ENCODE data around the gene XPO4.
"Not testable (repeated sequence)": the region's sequence is repeated elsewhere in the genome, so short reads cannot be mapped to it uniquely, and the experiment has no call there.

Gene XPO4

DNA sequence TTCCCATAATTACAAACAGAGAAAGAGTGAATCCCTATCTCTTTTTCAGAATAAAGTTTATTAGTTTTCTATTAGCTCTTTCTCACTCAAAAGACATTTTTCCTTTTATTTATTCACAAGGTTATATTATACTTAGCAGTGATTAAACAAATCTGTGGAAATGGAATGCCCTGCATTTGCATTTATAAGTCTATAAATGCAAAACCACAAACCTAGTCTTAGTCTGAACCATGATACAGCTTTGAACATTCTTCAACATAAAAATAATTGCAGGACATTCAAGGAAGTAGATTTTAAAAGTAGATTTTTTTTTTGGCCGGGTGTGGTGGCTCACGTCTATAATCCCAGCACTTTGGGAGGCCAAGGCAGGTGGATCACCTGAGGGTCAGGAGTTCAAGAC, 8.3 kb downstream of the XPO4 start:
- in situ Hi-C loops (cut with MboI; ENCODE audit: low sequenced_read_pairs): no loop called here

DNA sequence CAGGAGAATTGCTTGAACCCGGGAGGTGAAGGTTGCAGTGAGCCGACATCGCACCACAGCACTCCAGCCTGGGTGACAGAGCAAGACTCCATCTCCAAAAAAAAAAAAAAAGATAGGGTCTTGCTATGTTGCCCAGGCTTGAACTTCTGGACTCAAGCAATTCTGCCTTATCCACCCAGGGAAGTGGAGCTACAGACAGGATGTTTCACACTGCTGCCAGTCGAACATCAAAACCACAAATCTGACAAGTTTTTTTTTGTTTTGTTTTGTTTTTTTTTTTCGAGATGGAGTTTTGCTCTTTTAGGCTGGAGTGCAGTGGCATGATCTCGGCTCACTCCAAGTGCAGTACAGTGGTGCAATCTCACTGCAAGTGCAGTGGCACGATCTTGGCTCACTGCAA, 10.8 kb downstream of the XPO4 start:
- in situ Hi-C loops (cut with MboI; ENCODE audit: low sequenced_read_pairs): no loop called here

DNA sequence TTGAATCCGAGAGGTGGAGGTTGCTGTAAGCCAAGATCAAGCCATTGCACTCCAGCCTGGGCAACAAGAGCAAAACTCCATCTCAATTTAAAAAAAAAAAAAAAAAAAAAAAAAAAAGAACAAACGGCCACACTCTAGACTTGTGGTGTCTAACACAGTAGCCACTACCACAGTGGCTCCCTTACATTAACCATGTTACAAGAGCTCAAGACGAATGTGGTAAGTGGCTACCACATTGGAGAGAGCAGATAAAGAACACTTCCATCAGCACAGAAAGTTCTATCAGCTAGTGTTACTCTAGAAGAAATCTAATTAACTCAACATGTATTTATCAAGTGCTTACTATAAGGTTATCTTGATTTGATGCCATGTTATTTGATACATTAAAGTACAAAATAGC, 11.5 kb downstream of the XPO4 start:
- in situ Hi-C loops (cut with MboI; ENCODE audit: low sequenced_read_pairs): no loop called here

DNA sequence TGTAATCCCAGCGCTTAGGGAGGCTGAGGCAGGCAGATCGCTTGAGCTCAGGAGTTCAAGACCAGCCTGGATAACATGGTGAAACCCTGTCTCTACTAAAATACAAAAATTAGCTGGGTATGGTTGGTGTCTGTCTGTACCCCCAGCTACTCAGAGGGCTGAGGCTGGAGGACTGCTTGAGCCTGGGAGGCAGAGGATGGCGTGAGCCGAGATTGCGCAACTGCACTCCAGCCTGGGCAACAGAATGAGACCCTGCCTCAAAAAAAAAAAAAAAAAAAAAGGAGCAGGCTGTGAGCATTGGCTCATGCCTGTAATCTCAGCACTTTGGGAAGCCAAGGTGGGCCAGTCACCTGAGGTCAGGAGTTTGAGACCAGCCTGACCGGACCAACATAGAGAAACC, 12.0 kb downstream of the XPO4 start:
- in situ Hi-C loops (cut with MboI; ENCODE audit: low sequenced_read_pairs): not testable (repeated sequence)

DNA sequence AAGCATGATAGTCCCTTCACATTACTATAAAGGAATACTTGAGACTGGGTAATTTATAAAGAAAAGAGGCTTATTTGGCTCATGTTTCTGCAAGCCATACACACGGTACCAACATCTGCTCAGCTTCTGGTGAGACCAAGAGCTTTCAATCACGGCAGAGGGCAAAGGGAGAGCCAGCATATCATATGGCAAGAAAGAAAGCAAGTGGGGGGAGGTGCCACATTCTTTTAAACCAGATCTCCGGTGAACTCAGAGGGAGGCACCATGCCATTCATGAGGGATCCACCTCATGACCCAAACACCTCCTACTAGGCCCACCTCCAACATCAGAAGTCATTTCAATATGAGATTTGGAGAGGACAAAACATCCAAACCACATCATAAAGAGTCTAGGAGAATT, 20.3 kb downstream of the XPO4 start:
- in situ Hi-C loops (cut with MboI; ENCODE audit: low sequenced_read_pairs): no loop called here

DNA sequence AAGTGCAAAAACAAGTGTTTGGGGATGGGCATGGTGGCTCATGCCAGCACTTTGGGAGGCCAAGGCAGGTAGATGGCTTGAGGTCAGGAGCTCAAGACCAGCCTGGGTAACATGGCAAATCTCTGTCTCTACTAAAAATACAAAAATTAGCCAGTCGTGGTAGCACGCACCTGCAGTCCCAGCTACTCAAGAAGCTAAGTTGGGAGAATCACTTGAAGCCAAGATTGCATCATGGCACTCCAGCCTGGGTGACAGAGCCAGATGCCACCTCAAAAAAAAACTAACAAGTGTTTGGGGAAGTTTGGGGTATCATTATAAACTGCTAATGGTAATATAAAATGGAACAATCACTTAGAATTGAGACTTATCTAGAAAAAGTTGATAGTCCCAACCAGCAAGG, 24.6 kb downstream of the XPO4 start:
- in situ Hi-C loops (cut with MboI; ENCODE audit: low sequenced_read_pairs): no loop called here

DNA sequence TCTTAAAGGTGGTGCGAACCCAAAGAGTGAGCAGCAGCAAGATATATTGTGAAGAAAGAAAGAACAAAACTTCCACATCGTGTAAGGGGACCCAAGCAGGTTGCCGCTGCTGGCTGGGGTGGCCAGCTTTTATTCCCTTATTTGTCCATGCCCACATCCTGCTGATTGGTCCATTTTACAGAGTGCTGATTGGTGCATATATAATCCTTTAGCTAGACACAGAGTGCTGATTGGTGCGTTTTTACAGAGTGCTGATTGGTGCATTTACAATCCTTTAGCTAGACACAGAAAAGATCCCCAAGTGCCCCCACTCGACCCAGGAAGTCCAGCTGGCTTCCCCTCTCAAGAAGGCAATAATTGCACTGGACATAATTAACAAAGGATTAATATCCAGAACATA, 25.7 kb downstream of the XPO4 start:
- in situ Hi-C loops (cut with MboI; ENCODE audit: low sequenced_read_pairs): not testable (repeated sequence)

DNA sequence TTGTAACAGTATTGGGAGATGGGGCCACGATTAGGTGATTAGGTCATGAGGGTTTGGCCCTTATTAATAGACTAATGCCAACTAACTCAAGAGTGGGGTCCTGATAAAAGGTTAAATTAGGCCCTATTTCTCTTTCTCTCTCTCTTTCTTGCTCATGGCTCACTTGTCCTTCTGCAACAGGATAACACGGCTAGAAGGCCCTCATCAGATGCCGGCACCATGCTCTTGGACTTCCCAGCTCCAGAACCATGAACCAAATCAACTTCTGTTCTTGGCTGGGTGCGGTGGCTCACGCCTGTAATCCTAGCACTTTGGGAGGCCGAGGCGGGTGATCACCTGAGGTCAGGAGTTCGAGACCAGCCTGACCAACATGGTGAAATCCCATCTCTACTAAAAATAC, 28.1 kb downstream of the XPO4 start:
- in situ Hi-C loops (cut with MboI; ENCODE audit: low sequenced_read_pairs): not testable (repeated sequence)

DNA sequence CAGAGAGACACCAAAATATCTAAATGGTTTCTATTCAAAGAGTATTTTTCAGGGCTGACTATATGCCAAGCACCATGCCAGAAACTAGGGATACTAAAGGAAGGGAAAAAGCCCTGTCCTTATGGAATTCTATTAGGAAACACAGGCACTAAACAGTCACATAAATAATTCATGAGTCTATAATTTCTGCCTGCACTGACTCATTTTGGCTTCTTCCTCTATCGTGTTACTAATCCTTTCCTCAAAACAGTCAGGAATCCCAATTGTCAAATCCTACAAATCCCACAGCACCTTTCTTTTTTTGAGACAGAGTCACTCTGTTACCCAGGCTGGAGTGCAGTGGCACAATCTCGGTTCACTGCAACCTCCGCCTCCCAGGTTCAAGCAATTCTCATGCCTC, 29.2 kb downstream of the XPO4 start:
- in situ Hi-C loops (cut with MboI; ENCODE audit: low sequenced_read_pairs): no loop called here

DNA sequence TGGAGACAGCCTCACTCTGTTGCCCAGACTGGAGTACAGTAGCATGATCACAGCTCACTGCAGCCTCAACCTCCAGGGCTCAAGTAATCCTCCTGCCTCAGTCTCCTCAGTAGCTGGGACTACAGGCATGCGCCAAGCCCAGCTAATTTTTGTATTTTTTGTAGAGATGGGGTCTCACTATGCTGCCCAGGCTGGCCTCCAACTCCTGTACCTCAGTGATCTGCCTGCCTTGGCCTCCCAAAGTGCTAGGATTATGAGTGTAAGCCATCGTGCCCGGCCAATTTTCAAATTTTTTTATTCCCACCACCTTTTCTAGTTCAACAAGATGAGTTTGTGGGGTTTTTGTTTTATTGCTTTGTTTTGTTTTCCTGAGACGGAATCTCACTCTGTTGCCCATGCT, 31.7 kb downstream of the XPO4 start:
- in situ Hi-C loops (cut with MboI; ENCODE audit: low sequenced_read_pairs): no loop called here

DNA sequence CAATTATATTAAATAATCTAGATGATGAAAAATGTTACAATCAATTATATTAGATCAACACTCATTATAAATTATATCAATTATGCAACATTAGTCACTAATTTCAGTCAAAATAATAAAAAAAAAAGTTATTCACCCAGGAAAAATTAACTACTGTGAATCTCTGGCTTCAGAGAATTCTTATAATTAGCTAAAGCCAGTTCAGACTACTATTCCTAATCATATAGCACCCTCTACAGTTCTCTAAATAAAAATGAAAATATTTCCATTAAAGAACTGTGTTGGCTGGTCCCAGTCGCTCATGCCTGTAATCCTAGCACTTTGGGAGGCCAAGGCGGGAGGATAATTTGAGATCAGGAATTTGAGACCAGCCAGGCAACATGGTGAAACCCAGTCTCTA, 33.0 kb downstream of the XPO4 start:
- in situ Hi-C loops (cut with MboI; ENCODE audit: low sequenced_read_pairs): no loop called here

DNA sequence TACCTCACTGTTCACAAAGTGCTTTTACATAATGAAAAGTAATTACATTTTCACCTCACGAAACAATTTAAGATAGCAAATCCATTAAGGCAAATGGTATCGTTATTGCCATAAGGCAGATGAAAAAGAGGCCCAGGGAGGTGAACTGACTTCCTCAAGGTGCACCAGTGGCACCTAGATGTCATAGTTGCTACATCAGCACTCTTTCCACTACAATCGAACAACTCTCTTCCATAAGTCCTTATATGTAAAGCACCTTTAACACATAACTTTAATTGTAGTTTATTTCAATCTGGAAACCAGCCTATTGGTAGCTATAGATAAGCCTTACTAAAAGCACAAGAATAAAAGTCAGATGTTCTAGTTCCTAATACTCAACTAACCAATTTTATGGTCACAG, 35.1 kb downstream of the XPO4 start:
- in situ Hi-C loops (cut with MboI; ENCODE audit: low sequenced_read_pairs): no loop called here

DNA sequence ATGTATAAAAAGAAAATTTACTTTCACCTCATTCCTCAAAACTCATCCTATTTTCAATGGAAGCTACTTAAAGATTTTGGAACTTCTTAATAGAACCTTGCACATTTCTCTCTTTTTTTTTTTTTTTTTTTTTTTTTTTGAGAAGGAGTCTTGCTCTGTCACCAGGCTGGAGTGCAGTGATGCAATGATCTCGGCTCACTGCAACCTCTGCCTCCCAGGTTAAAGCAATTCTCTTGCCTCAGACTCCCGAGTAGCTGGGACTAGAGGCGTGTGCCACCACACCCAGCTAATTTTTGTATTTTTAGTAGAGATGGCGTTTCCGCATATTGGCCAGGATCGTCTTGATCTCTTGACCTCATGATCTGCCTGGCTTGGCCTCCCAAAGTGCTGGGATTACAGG, 40.9 kb downstream of the XPO4 start:
- in situ Hi-C loops (cut with MboI; ENCODE audit: low sequenced_read_pairs): not testable (repeated sequence)

DNA sequence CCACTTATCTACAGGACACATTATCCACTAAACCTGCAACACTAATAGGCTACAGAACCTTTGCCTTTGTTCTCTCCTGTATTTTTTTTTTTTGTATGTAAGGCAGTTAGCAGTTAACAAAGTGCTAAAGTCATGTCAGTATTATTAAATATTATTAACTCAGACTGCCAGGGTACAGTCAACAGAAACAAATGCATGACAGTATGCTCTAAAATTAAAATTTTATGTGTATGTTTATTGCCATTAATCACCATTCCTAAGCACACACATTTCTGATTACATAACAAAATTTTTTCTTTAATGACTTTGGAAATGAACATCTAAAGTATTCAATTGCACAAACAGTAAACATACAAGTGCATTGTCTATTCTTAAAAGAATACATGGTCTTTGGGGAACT, 41.7 kb downstream of the XPO4 start:
- in situ Hi-C loops (cut with MboI; ENCODE audit: low sequenced_read_pairs): no loop called here

DNA sequence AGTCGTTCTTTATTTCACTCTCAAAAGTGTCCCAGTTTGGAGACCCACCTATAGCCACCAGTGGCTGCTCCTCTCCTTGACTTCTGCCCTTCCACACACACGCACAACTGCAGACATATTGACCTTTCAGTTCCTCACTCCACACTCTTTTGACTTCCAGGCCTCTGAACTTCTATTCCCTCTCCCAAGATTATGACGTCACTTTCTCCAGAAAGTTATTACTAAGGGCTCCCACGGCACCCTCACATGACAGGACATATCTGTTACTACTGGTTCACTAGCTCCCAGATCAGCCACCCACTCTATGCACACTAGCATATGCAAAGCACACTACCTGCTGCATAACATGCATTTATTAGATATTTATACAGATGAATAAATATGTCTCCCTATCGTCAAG, 45.9 kb downstream of the XPO4 start:
- in situ Hi-C loops (cut with MboI; ENCODE audit: low sequenced_read_pairs): no loop called here

DNA sequence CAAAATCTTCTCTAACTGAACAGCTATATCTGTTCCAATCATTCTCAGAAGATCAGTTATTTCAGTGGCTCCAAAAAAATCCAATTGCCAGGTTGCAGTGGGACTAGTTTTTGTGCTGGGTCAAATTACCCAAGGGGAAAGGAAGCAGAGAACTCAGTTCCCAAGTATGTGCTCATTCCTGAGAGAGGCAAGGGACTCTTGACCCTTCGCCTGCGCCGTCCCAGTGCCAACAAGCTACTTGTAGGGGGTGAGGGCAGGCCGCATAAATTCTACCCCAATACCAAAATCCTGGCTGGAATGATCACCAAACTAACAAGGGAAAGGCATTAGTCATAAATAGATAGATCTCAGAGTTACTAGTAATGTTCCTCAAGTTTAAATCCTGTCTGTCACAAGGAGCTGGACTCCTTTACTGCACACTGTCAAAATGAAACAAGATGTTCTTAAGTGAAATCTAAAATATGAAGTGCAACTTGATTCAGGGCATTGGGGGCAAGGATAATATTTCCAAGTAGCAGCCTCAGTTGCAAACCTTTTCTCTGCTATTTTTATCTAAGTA, 50.6 kb downstream of the XPO4 start:
- in situ Hi-C loops (cut with MboI; ENCODE audit: low sequenced_read_pairs): no loop called here

DNA sequence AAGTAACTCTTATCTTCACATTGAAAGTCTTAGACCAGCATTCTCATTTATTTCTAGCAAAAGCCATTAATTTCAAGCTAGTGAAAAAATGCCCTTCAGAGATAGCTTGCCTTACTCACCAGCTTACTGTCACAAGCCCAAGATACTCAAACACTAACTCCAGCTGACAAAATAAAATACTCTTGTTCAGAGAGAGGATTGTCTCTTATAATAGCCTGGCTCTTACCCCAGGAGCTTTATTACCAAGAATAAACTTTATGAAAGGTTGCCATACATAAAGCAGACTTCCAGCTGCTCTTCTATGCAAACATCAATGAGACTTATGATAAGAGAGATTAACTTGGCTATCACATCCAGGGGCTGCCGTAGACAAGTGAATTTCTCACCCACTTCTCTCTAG, 53.6 kb downstream of the XPO4 start:
- in situ Hi-C loops (cut with MboI; ENCODE audit: low sequenced_read_pairs): no loop called here

DNA sequence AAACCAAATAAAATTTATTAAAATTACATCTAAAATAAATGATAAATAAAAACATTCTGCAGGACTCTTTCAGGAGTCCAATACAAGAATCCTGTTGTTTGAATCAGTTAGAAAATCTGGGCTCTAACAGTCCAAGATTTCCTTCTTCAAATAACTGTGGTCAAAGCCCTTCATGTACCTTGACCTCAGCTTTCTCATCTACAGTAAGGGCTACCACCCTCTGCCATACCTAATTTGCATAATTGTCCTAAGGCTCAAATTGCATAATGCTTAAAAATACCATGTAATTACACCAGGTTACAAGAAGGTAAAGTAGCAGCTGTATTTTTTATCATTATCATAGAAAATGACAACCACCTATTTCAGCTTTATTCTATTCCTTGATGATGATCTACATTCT, 54.3 kb downstream of the XPO4 start:
- in situ Hi-C loops (cut with MboI; ENCODE audit: low sequenced_read_pairs): no loop called here

DNA sequence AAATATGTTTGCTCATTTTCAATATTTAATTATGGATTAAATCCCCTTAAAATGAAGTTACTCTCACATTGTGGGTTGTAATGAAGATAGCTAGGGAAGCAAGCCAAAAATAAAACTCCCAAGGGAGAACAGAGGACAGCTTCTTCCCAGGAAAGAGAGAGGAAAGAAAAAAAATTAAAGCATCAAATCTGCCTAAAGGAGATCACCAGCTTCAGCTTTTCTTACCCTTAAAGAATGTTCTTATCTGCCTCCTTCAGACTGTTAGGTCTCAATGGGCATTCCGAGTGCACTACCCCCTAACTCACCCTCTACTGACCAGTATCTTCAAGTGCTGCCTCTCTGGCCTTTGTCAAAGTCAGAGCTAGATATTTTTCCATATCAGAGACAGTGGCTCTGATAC, 55.2 kb downstream of the XPO4 start:
- in situ Hi-C loops (cut with MboI; ENCODE audit: low sequenced_read_pairs): no loop called here

DNA sequence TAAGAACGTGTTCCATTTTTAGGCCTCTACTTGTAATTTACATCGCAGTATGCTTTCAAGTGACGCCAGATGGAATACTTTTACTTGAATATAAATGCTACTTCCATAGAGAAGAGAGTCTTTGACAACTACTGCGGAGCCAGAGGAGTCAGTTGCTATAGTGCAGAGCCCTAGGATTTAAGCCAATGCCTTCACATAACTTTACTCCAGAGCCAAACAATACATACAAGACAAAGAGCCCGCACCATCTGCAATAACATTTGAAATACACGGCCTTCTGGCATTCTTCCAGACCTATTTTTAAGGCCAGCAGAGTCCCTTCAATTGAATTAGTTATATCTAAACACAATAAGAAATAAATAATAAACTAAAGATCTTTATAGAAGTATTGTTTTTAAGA, 59.4 kb downstream of the XPO4 start:
- in situ Hi-C loops (cut with MboI; ENCODE audit: low sequenced_read_pairs): no loop called here

DNA sequence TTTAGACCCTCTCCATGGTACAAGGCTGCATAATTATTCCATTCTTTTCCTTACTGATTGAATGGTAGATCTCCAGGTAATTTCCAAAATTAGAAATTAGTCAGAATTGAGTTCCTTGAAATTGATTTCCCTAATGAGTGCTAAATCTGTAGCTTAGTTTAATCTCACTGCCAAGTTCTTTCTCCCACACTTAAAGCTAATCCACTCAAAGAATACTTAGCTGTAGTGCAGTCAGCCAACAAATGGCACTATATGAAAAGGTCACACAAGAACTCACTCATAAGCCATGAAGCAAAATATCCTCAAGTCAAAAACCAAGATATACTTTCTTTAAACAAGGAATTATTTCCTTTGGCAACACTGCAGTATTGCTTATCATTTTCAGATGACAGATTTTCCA, 62.0 kb downstream of the XPO4 start:
- in situ Hi-C loops (cut with MboI; ENCODE audit: low sequenced_read_pairs): no loop called here

DNA sequence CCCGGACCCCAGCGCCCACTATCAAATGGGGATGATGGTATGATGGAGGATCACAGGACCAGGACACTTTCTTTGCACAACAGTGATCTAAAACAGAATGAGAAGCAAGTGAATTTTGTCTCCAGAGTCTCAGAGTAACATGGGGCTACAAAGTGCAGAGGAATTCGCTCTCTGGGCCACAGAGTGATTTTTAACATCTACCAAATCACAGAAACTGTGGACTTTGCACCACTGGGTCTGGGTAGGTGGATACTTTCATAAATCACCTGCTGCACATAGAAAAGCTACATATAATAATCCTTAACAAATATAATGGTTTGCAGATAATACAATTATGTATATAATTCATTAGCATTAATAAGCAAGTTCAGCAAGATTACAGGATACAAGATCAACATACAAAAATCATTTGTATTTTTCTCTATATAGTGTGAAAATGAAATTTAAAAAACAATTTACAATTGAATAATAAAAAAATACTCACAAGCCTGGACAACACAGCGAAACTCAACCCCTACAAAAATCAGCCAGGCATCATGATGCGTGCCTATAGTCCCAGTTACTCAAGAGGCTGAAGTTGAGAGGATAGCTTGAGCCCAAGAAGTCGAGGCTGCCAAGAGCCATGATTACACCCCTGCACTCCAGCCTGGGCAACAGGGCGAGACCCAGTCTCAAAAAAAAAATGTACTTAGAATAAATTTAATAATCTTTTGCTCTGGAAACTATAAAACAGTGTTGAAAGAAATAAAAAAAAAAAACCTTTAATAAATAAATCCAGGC, 68.5 kb downstream of the XPO4 start:
- in situ Hi-C loops (cut with MboI; ENCODE audit: low sequenced_read_pairs): loop anchor here (10.0 kb wide), 1 partner anchor 339 kb away; no protein-coding TSS in a partner anchor

DNA sequence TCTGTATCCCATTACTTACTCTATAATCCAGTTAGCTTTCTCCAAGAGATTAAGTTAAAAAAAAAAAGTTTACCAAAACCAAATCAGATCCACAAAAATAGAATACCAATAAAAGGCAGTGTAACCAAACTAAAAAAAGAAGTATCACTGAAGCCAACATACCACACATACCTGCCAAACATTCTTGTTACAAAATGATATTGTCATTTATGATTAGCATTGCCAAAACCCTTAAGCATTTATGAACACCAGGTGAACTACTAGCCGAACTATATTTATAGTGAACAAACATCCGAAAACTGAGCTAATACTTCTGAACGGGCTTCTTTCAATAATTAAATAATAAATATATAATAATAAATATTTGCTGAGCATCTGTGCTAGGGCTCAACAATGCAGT, 69.7 kb downstream of the XPO4 start:
- in situ Hi-C loops (cut with MboI; ENCODE audit: low sequenced_read_pairs): loop anchor here (10.0 kb wide), 1 partner anchor 338 kb away; no protein-coding TSS in a partner anchor

Measured in HL-60/S4 (cell line).